ENCODE results near the gene TEP1. TPM values are rescaled to one million over a fixed set of nuclear protein-coding genes. Genes with fewer than 3 reads are reported as not detected.

The TEP1 gene
- total and polyA plus RNA-seq, 2 of the 8 experiments (the other 6 are each of a cell fraction or from before 2014, with no cell fraction given) = 6.9 to 10.7 TPM

- TF ChIP-seq, protein P1, sequence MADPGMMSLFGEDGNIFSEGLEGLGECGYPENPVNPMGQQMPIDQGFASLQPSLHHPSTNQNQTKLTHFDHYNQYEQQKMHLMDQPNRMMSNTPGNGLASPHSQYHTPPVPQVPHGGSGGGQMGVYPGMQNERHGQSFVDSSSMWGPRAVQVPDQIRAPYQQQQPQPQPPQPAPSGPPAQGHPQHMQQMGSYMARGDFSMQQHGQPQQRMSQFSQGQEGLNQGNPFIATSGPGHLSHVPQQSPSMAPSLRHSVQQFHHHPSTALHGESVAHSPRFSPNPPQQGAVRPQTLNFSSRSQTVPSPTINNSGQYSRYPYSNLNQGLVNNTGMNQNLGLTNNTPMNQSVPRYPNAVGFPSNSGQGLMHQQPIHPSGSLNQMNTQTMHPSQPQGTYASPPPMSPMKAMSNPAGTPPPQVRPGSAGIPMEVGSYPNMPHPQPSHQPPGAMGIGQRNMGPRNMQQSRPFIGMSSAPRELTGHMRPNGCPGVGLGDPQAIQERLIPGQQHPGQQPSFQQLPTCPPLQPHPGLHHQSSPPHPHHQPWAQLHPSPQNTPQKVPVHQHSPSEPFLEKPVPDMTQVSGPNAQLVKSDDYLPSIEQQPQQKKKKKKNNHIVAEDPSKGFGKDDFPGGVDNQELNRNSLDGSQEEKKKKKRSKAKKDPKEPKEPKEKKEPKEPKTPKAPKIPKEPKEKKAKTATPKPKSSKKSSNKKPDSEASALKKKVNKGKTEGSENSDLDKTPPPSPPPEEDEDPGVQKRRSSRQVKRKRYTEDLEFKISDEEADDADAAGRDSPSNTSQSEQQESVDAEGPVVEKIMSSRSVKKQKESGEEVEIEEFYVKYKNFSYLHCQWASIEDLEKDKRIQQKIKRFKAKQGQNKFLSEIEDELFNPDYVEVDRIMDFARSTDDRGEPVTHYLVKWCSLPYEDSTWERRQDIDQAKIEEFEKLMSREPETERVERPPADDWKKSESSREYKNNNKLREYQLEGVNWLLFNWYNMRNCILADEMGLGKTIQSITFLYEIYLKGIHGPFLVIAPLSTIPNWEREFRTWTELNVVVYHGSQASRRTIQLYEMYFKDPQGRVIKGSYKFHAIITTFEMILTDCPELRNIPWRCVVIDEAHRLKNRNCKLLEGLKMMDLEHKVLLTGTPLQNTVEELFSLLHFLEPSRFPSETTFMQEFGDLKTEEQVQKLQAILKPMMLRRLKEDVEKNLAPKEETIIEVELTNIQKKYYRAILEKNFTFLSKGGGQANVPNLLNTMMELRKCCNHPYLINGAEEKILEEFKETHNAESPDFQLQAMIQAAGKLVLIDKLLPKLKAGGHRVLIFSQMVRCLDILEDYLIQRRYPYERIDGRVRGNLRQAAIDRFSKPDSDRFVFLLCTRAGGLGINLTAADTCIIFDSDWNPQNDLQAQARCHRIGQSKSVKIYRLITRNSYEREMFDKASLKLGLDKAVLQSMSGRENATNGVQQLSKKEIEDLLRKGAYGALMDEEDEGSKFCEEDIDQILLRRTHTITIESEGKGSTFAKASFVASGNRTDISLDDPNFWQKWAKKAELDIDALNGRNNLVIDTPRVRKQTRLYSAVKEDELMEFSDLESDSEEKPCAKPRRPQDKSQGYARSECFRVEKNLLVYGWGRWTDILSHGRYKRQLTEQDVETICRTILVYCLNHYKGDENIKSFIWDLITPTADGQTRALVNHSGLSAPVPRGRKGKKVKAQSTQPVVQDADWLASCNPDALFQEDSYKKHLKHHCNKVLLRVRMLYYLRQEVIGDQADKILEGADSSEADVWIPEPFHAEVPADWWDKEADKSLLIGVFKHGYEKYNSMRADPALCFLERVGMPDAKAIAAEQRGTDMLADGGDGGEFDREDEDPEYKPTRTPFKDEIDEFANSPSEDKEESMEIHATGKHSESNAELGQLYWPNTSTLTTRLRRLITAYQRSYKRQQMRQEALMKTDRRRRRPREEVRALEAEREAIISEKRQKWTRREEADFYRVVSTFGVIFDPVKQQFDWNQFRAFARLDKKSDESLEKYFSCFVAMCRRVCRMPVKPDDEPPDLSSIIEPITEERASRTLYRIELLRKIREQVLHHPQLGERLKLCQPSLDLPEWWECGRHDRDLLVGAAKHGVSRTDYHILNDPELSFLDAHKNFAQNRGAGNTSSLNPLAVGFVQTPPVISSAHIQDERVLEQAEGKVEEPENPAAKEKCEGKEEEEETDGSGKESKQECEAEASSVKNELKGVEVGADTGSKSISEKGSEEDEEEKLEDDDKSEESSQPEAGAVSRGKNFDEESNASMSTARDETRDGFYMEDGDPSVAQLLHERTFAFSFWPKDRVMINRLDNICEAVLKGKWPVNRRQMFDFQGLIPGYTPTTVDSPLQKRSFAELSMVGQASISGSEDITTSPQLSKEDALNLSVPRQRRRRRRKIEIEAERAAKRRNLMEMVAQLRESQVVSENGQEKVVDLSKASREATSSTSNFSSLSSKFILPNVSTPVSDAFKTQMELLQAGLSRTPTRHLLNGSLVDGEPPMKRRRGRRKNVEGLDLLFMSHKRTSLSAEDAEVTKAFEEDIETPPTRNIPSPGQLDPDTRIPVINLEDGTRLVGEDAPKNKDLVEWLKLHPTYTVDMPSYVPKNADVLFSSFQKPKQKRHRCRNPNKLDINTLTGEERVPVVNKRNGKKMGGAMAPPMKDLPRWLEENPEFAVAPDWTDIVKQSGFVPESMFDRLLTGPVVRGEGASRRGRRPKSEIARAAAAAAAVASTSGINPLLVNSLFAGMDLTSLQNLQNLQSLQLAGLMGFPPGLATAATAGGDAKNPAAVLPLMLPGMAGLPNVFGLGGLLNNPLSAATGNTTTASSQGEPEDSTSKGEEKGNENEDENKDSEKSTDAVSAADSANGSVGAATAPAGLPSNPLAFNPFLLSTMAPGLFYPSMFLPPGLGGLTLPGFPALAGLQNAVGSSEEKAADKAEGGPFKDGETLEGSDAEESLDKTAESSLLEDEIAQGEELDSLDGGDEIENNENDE (IDR thresholded peaks at IDR 0.05; ENCODE audit: insufficient replicate concordance, low read length) = no peak
Measured at GRCh38 chr14:20456971-20457370, 43.7 kb upstream of the TEP1 start (continued).
